Brain microvascular endothelial cell (primary cell): ENCODE results near the gene AIRE.

Experiments used
- DNase-seq: peaks from one replicate; pipeline ENCODE4 v3.0.0-alpha.2; 2020
- H3K27ac ChIP-seq: fragments of 250-450 bp; sonication (Bioruptor Pico); 2 replicates; pipeline ENCODE4 v1.5.1; 2020; ENCODE audit warnings: mild to moderate bottlenecking, moderate library complexity
- H3K27me3 ChIP-seq: fragments of 250-450 bp; sonication (Bioruptor Pico); replicated peaks from 2 replicates; pipeline ENCODE4 v1.5.1; 2020; ENCODE audit warnings: mild to moderate bottlenecking
- H3K36me3 ChIP-seq: fragments of 250-450 bp; sonication (Bioruptor Pico); replicated peaks from 2 replicates; pipeline ENCODE4 v1.5.1; 2020; ENCODE audit warnings: mild to moderate bottlenecking
- H3K4me3 ChIP-seq: 2 replicates; pipeline ENCODE4 v1.5.1; 2011; ENCODE audit warnings: low read depth, mild to moderate bottlenecking, control low read depth, low read length, moderate library complexity
- CTCF ChIP-seq: IDR thresholded peaks from 2 replicates; pipeline ENCODE4 v1.5.1; 2011; ENCODE audit warnings: low read depth, mild to moderate bottlenecking, moderate library complexity, low read length, control low read depth, inconsistent platforms; ENCODE audit errors: missing control alignments
- in situ Hi-C: cut with HindIII; loops from 2 replicates; pipeline ENCODE4 v1.10.0; 2017; ENCODE audit warnings: low sequenced_read_pairs, low pct_ligation_motif_present

The AIRE gene

GRCh38 chr21:44298301-44298700, 12.6 kb downstream of the AIRE start:
- no peaks in the 10 kb centered on the region for H3K36me3 ChIP-seq
- no peak for DNase-seq
- no peaks in the 10 kb centered on the region for H3K27me3 ChIP-seq
- H3K27ac ChIP-seq, result no peak overlapping the region
- in situ Hi-C loops, result no loop called here
- no peak overlapping the region for H3K4me3 ChIP-seq
- TF ChIP-seq CTCF, result peak; percentile 25

DNA sequence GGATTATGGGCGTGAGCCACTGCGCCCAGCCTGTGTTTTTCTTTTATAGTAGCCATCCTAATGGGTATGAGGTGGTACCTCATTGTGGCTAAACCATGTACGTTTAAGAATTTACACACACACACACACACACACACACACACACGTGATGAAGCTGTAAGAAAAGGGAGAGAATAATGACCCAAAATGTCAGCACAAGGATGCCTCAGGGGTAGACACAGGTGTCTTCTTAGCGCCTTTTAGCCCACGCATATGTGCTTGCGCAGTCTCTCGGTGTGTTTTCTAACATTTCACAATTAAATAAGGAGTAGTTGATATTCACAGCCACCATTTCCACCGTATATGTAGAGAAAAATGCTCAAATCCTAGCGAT, 13.4 kb downstream of the AIRE start:
- Histone ChIP-seq H3K27ac (no peak overlapping the region), H3K4me3 (peak overlapping the region; percentile 67), H3K27me3 (no peaks in the 10 kb centered on the region), H3K36me3 (no peaks in the 10 kb centered on the region)
- in situ Hi-C loops, result no loop called here
- no peak for TF ChIP-seq CTCF
- no peak for DNase-seq

- peak within 1 kb of the TSS; percentile 24 for H3K27ac ChIP-seq
- peak; percentile 22 for DNase-seq
- in situ Hi-C loops, result no loop called here
Observed at GRCh38 chr21:44299458-44300261, 14.0 kb downstream of the AIRE start, which contains the start of gene PFKL. Gene PFKL (plus strand): TSS chr21:44300053. CDS start chr21:44300106, 53 bp downstream.

GRCh38 chr21:44300262-44300959, 14.7 kb downstream of the AIRE start:
- peak; percentile 6 for DNase-seq
- TF ChIP-seq CTCF, result no peak
- no peaks in the 10 kb centered on the region for H3K36me3 ChIP-seq
- in situ Hi-C loops, result no loop called here
- peak overlapping the region; percentile 67 for H3K4me3 ChIP-seq
- no peaks in the 10 kb centered on the region for H3K27me3 ChIP-seq
- H3K27ac ChIP-seq, result peak overlapping the region; percentile 18

More at GRCh38 chr21:44299458-44300261, 14.0 kb downstream of the AIRE start, which contains the start of gene PFKL:
- Histone ChIP-seq H3K4me3 (peak within 1 kb of the TSS; percentile 67), H3K27me3 (no peaks in the 10 kb centered on the region), H3K36me3 (no peaks in the 10 kb centered on the region)
- TF ChIP-seq CTCF, result no peak

DNA sequence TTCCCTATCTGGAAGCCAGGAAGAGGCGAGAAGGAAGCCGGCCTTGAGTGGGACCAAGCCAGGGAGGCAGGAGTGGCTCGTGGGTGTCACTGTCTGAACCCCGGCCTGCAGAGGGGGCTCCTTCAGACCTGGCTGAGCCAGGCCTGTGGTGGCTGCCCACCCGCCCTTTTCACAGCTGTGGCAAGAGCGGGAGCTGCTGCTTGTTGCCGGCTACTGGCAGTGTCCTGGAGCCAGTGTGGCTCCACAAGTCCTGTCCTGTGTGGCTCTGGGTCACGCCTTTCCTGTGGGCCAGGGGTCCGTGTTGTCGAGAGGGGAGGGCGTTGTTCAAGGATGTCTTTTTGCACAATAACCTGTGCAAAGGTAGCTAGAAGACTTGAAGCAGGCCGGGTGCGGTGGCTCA, 15.5 kb downstream of the AIRE start:
- TF ChIP-seq CTCF, result no peak
- no peak overlapping the region for H3K27ac ChIP-seq
- H3K4me3 ChIP-seq, result peak overlapping the region; percentile 67
- in situ Hi-C loops, result no loop called here
- no peaks in the 10 kb centered on the region for H3K27me3 ChIP-seq
- no peaks in the 10 kb centered on the region for H3K36me3 ChIP-seq
- DNase-seq, result no peak
